Activated CD8-positive, alpha-beta memory T cell treated with anti-CD3 and anti-CD28 coated beads, Interleukin-2, amount 10 ng/mL, durations not matched to agents 7 days and 5 days (primary cell): ENCODE measurements around the gene EHMT1. TPM values are rescaled to one million over a fixed set of nuclear protein-coding genes. Genes with fewer than 3 reads are reported as not detected.

Experiments used
- ATAC-seq: fragments of 150-1000 bp; cut with Tn5 transposase; one replicate; pipeline ENCODE4 v1.10.0; 2021; ENCODE audit warnings: moderate library complexity
- CTCF ChIA-PET: fragments of 350-600 bp; sonication (Branson Sonifier 250); formaldehyde crosslinking; loops from one replicate; lab custom pipeline; 2021; ENCODE audit warnings: antibody characterized with exemption; lab: Charles Lee
- DNase-seq: peaks from one replicate; pipeline ENCODE4 v3.0.0-alpha.2; 2020
- H3K27ac Mint-ChIP-seq: one replicate; pipeline ENCODE4 v1.8.0; 2021; ENCODE audit warnings: mild to moderate bottlenecking, mixed read lengths
- H3K27me3 Mint-ChIP-seq: one replicate; pipeline ENCODE4 v1.8.0; 2021; ENCODE audit warnings: mixed read lengths
- H3K36me3 Mint-ChIP-seq: one replicate; pipeline ENCODE4 v1.8.0; 2021; ENCODE audit warnings: mild to moderate bottlenecking, mixed read lengths
- H3K4me1 Mint-ChIP-seq: one replicate; pipeline ENCODE4 v1.8.0; 2021; ENCODE audit warnings: mixed read lengths
- H3K4me3 Mint-ChIP-seq: one replicate; pipeline ENCODE4 v1.8.0; 2021; ENCODE audit warnings: mild to moderate bottlenecking, moderate library complexity, mixed read lengths
- H3K9me3 Mint-ChIP-seq: one replicate; pipeline ENCODE4 v1.8.0; 2022; ENCODE audit warnings: low read depth, mixed read lengths
- total RNA-seq, 2 experiments: library from RNA; stranded (reverse); gene quantifications; one replicate each; pipeline ENCODE4 v1.2.3, GENCODE V29; 2021

Gene EHMT1
- total RNA-seq, 2 experiments from 2014 or later = 99.9 to 130 TPM

DNA sequence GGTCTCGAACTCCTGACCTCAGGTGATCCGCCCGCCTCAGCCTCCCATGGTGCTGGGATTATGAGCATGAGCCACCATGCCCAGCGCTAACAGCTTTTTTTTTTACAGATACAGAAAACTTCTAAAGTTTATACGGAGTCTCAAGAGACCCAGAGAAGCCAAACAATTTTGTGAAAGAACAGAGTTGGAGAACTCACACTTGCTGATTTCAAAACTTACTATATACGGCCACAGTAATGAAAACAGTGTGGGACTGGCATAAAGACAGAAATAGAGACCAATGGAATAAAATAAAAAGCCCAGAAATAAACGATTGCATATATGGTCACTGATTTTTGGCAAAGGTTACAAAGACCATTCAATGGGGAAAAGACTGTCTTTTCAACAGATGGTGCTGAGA lies 173.1 kb downstream of the EHMT1 start:
- H3K27me3 Mint-ChIP-seq = no peaks in the 10 kb centered on the region
- no peaks in the 10 kb centered on the region for H3K9me3 Mint-ChIP-seq
- H3K27ac Mint-ChIP-seq = no peak overlapping the region
- H3K4me3 Mint-ChIP-seq = no peak overlapping the region
- peaks cover 2% of the 10 kb centered on the region for H3K4me1 Mint-ChIP-seq
- peaks cover 30% of the 10 kb centered on the region for H3K36me3 Mint-ChIP-seq
- DNase-seq (no peak), ATAC-seq (no peak)
- CTCF ChIA-PET = no interaction called here

DNA sequence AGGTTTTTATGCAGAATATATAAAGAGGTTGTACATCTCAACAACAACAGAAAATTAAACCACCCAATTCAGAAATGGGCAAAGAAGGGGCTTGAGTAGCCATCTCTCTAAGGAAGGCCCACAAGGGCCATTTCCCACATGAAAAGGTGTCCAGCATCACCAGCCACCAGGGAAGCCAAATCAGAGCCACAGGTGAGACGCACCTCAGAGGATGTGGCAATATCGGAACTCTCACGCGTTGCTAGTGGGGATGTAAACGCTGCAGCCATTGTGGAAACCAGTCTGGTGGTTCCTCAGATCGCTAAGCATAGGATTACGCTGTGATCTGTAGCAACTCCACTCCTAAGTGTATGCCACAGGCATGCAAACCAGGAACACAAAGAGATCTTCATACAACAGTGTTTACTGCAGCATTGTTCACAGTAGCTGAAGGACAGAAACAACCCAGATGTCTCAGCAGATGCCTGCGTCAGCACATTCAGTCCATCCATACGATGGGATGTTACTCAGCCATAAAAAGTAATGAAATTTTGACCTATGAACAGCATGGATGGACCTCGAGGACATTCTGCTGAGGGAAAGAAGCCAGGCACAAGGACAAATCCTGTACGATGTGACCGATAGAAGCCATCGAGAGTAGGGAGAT lies 174.5 kb downstream of the EHMT1 start:
- H3K4me1 Mint-ChIP-seq = peaks cover under 1% of the 10 kb centered on the region
- DNase-seq (no peak), ATAC-seq (no peak)
- peaks cover 30% of the 10 kb centered on the region for H3K36me3 Mint-ChIP-seq
- H3K4me3 Mint-ChIP-seq = no peak overlapping the region
- no peaks in the 10 kb centered on the region for H3K27me3 Mint-ChIP-seq
- CTCF ChIA-PET = no interaction called here
- H3K9me3 Mint-ChIP-seq = no peaks in the 10 kb centered on the region
- H3K27ac Mint-ChIP-seq = no peak overlapping the region

DNA sequence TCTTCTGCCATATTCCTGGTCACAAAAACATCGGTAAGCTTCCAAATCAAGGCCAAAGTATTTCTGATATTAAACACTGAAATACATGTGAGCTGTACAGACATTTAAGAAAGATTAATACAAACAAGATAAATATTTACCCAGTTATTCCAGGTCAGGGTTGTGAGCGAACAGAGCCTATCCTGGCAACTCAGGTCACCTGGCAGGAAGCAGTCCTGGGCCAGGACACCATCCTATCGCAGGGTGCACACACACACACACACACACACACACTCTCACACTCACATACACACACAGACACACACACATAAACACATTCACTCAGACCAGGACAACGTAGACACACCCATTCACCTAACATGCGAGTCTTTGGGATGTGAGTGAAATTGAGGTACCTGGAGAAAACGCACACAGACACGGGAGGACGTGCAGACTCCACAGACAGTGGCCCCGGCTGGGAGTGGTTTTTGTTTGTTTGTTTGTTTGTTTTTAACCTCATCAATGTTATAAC lies 176.4 kb downstream of the EHMT1 start:
- Mint-ChIP-seq H3K27me3 (no peaks in the 10 kb centered on the region), H3K9me3 (no peaks in the 10 kb centered on the region), H3K36me3 (peaks cover 27% of the 10 kb centered on the region), H3K27ac (no peak overlapping the region), H3K4me1 (no peaks in the 10 kb centered on the region), H3K4me3 (no peak overlapping the region)
- ATAC-seq (no peak), DNase-seq (no peak)
- CTCF ChIA-PET = interaction anchor here (0.7 kb wide), 1 partner anchor 23 kb away, joined by 3 read pairs; no protein-coding TSS in a partner anchor

DNA sequence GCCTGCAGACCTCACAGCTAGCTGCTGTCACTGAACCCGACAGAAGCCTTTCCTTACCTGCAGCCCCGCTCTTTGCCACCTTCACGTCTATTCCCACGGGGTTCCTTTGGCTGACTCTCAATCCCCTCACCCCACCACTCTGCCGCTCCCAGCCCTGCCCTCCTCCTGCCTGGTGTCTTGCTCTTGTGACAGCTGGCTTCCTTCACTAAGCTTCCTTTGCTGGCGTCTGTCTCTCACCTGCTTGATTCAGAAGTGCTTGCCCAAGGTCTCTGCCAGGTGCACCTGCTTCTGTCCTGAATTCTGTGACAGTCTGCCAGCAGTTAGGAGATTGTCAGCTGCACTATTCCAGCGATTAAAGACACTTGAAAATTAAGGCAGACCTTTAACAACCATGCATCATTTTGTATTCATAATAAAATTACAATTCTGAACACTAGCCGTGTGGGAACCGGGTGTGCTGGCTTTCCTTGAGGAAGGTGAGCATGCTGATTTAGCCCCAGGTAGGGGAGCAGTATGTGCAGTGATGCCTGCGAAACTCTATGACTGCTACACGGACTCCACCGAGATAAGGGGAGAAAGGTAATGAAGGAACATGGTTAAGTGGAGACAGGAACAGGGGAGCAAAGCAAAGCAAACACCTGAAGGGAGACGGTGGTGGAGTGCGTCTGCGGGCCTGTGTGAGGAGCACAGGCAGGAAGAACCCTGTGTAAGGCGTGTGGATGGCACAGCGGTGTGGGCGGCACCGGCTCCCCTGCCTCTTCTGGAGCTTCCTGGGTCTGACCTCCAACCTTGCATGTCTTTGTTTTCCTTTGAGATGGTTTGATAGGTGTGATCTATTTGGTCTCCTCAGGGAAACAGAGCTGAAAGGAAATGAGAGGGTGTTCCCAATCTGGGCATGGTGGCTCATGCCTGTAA lies 178.7 kb downstream of the EHMT1 start:
- Mint-ChIP-seq H3K36me3 (peaks cover 16% of the 10 kb centered on the region), H3K9me3 (no peaks in the 10 kb centered on the region), H3K27me3 (no peaks in the 10 kb centered on the region), H3K27ac (no peak overlapping the region), H3K4me3 (no peak overlapping the region), H3K4me1 (no peaks in the 10 kb centered on the region)
- no peak for DNase-seq
- CTCF ChIA-PET = no interaction called here
- ATAC-seq = no peak

DNA sequence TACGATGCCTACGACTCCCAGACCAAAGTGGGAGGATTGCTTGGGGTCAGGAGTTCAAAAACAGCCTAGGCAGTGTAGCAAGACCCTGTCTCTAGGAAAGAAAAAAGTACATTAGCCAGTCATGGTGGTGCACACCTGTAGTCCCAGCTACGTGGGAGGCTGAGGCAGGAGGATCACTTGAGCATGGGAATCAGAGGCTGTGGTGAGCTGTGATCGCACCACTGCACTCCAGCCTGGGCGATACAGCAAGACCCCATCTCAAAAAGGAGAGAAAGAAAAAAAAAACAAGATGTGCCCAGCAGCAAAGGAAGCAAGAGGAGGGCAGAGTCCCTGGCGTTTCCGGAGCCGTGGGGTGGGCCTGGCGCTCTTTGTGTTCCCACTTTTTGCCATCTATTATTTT lies 179.3 kb downstream of the EHMT1 start:
- H3K27ac Mint-ChIP-seq = no peak overlapping the region
- CTCF ChIA-PET = no interaction called here
- no peak overlapping the region for H3K4me3 Mint-ChIP-seq
- H3K9me3 Mint-ChIP-seq = no peaks in the 10 kb centered on the region
- DNase-seq (no peak), ATAC-seq (no peak)
- no peaks in the 10 kb centered on the region for H3K4me1 Mint-ChIP-seq
- H3K36me3 Mint-ChIP-seq = peaks cover 15% of the 10 kb centered on the region
- no peaks in the 10 kb centered on the region for H3K27me3 Mint-ChIP-seq

DNA sequence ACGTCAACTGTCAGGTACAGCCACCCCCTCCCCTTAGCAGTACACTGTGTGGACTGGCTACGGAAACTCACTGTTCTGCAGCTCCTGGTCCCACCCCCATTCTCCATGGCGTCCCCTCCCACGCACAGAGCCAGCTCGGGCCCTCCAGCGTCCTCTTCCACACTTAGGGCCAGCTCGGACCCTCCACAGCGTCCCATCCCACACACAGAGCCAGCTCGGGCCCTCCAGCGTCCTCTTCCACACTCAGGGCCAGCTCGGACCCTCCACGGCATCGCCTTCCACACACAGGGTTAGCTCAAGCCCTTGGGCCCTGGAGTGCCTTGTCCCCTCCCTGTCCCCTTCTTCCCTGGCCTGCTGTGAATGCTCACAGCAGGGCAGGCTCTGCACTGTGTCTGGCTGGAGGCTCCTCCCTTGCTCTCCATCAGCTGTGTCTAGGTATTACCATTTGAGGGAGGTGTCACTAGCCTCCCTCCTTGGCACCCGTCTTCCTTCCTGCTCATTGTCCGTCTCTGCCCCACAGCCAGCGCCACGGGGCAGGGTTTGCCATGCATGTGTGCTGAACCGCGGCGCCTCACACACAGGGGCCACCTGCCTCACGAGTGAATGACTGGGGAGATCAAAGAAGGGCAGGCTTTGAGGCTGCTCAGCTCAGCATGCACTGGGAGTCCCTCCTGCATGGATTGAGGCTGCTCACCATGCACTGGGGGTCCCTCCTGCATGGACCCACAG lies 180.3 kb downstream of the EHMT1 start:
- no peak overlapping the region for H3K4me3 Mint-ChIP-seq
- no peaks in the 10 kb centered on the region for H3K4me1 Mint-ChIP-seq
- no peak overlapping the region for H3K27ac Mint-ChIP-seq
- no peak for DNase-seq
- peaks cover 18% of the 10 kb centered on the region for H3K36me3 Mint-ChIP-seq
- H3K9me3 Mint-ChIP-seq = no peaks in the 10 kb centered on the region
- no peaks in the 10 kb centered on the region for H3K27me3 Mint-ChIP-seq
- CTCF ChIA-PET = no interaction called here
- no peak for ATAC-seq

DNA sequence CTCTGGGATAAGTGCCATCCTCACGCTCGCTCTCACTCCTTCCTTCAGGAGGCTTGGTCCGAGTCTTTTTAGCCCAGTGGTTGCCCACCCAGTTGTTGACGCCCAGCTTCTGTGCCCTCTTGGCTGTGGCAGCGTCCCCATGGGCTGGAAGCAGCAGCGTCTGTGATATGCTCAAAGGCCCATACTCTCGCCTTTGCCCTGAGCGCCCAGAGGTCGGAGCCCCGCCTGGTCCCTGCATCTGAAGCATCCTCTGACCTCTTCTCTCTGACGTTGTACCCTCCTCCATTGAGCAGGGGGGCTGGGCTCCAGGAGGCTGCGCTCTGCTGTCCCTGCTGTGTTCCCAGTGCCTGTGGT lies 180.8 kb downstream of the EHMT1 start:
- Mint-ChIP-seq H3K9me3 (no peaks in the 10 kb centered on the region), H3K27ac (no peak overlapping the region), H3K36me3 (peaks cover 23% of the 10 kb centered on the region), H3K4me3 (no peak overlapping the region), H3K27me3 (no peaks in the 10 kb centered on the region), H3K4me1 (no peaks in the 10 kb centered on the region)
- DNase-seq (no peak), ATAC-seq (no peak)
- CTCF ChIA-PET = no interaction called here

DNA sequence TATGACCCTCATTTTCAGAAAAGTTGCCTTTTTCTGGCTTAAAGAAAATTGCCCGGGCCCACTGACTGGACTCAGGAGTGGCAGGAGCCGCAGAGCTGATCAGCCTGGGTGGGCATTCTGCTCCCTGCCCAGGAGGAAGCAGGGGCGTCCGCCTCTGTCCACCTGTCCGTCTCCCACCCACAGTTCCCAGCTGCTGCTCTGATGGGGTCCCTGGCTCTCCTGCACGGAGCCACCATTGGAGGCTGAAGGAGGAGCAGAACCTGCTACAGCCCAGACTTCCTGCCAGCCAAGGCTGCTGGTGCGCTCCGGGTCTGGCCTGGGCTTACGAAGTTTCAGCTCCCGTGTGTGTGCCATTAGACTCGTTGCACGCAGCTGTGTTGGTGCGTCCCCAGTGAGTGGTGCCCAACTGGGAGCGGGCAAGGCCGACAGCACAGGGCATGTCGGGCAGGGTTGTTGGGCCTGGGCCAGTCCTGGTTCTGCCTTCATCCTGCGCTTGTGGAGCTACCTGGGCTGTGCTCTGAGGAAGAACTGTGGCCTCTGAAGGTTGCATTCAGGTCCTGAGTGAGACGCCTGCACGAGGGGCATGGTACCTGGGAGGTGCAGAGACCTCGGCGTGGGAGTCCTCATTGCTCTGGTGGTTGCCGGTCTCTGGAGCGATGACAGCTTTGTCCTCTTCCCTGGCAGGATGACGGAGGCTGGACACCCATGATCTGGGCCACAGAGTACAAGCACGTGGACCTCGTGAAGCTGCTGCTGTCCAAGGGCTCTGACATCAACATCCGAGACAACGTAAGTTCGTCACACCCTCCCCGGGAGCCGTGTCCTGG lies 181.6 kb downstream of the EHMT1 start:
- DNase-seq (no peak), ATAC-seq (no peak)
- H3K4me3 Mint-ChIP-seq = no peak overlapping the region
- no peaks in the 10 kb centered on the region for H3K27me3 Mint-ChIP-seq
- H3K36me3 Mint-ChIP-seq = peaks cover 30% of the 10 kb centered on the region
- no peak overlapping the region for H3K27ac Mint-ChIP-seq
- CTCF ChIA-PET = no interaction called here
- H3K4me1 Mint-ChIP-seq = no peaks in the 10 kb centered on the region
- H3K9me3 Mint-ChIP-seq = no peaks in the 10 kb centered on the region

DNA sequence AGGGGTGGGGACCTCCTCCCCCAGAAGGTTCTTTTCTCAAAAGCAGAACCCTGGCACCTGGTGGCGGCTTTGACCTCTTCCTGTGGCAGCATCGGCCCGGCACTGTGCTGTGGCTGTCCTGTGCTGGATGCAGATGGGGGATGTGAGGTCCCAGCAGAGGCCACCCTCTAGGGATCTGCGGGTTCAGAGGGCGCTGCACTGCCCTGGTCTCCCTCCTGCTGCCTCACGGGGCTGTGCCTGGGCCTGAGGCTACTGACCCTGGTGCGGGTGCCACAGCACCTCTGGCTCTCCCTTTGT lies 182.2 kb downstream of the EHMT1 start:
- DNase-seq = no peak
- Mint-ChIP-seq H3K4me3 (no peak overlapping the region), H3K4me1 (no peaks in the 10 kb centered on the region), H3K9me3 (no peaks in the 10 kb centered on the region), H3K27me3 (no peaks in the 10 kb centered on the region), H3K36me3 (peaks cover 31% of the 10 kb centered on the region), H3K27ac (no peak overlapping the region)
- CTCF ChIA-PET = no interaction called here
- no peak for ATAC-seq

DNA sequence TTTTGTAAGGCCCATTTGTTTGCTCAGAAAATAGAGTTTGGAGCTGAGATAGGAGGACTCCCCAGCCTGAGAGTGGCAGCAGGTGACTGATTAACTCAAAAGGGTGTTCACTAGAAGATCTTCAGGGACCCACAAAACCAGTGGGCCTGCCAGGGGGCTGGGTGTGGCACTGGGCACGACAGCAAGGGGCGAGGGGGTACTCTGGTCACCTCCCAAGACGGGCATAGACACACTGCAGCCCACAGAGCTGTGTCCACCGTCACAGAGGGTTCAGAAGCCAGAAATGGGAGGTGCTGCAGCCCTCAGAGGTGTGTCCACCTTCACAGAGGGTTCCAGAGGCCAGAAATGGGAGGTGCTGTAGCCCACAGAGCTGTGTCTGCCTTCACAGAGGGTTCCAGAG lies 183.2 kb downstream of the EHMT1 start:
- Mint-ChIP-seq H3K27me3 (no peaks in the 10 kb centered on the region), H3K4me3 (no peak overlapping the region), H3K27ac (no peak overlapping the region), H3K9me3 (no peaks in the 10 kb centered on the region), H3K4me1 (peaks cover 2% of the 10 kb centered on the region), H3K36me3 (peaks cover 39% of the 10 kb centered on the region)
- CTCF ChIA-PET = no interaction called here
- DNase-seq = no peak
- no peak for ATAC-seq

DNA sequence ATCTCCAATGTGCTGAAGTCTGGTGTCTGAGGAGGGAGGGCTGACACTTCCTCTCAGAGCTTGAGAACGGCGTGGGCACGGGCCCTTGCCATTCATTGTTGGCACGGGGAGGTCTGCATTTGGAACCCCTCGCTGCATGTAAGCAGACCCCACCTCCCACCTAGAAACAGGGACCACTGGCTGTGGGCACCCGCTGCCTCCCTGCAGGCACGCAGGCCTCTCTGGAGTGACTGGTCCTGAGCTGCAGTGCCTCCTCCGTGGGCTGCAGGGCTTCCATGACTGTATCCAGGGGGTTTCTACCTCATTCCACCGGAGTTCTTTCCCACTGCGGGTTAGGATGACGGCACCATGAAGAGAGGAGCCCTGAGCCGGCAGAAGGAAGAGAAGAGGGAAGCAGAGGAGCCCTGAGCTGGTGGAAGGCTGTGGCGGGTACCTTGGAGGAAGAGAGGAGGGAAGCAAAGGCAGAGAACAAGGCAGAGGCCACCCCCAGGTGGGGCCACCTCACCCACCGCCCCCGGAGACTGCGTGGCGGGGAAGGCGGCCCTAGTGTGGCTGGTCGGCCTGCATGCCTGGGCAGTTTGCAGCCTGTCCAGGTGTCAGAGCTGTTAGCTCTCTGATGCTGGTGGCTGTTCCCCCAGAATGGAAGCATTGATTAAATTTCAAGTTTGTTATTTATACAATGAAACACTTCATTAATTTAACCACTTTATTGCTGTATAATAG lies 183.9 kb downstream of the EHMT1 start:
- Mint-ChIP-seq H3K27me3 (no peaks in the 10 kb centered on the region), H3K4me1 (peaks cover 5% of the 10 kb centered on the region), H3K9me3 (no peaks in the 10 kb centered on the region), H3K36me3 (peaks cover 43% of the 10 kb centered on the region), H3K4me3 (no peak overlapping the region), H3K27ac (no peak overlapping the region)
- ATAC-seq = no peak
- CTCF ChIA-PET = no interaction called here
- DNase-seq = no peak

DNA sequence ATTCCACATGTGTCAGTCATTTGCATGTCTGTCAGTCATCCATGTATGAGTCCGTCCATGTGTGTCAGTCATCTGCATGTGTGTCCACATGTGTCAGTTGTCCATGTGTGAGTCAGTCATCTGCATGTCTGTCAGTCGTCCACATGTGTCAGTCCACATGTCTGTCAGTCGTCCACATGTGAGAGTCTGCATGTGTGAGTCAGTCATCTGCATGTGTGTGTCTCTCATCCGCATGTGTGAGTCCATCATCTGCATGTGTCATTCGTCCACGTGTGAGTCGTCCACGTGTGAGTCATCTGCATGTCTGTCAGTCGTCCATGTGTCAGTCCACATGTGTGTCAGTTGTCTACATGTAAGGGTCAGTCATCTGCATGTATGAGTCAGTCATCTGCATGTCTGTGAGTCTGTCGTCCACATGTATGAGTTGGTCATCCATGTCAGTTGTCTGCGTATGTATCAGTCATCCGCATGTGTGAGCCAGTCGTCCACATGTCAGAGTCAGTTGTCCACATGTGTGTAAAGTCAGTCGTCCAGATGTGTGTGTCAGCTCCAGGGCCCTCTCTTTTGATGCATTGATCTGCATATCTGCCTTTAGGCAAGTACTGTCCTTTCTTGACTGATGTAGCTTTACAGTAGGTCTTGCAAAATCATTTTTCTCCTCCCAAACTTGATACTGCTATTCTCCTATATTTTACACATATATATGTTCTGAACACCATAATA lies 186.3 kb downstream of the EHMT1 start:
- Mint-ChIP-seq H3K4me3 (no peak overlapping the region), H3K36me3 (peaks cover 48% of the 10 kb centered on the region), H3K4me1 (peaks cover 13% of the 10 kb centered on the region), H3K27ac (no peak overlapping the region), H3K9me3 (no peaks in the 10 kb centered on the region), H3K27me3 (no peaks in the 10 kb centered on the region)
- CTCF ChIA-PET = no interaction called here
- DNase-seq (no peak), ATAC-seq (no peak)
